Fibroblast of lung (primary cell): ENCODE measurements around the gene CARD16. TPM values are rescaled to one million over a fixed set of nuclear protein-coding genes. Genes with fewer than 3 reads are reported as not detected.

Experiments
- DNase-seq, 2 donors: peaks; one replicate each; pipeline versions ENCODE4 v3.0.0 to v3.0.0-alpha.2; 2010; ENCODE audit warnings: low read depth in 2 of 2
- H2AFZ ChIP-seq: 2 replicates; pipeline ENCODE4 v1.5.1; 2012; ENCODE audit warnings: low read length, control low read depth, inconsistent platforms
- H3K27ac ChIP-seq: 2 replicates; pipeline ENCODE4 v1.5.1; 2011; ENCODE audit warnings: low read length, control low read depth; ENCODE audit not compliant: insufficient read depth
- H3K27me3 ChIP-seq: 2 replicates; pipeline ENCODE4 v1.5.1; 2011; ENCODE audit warnings: mild to moderate bottlenecking, low read length; ENCODE audit not compliant: control insufficient read depth, insufficient read depth
- H3K36me3 ChIP-seq: 2 replicates; pipeline ENCODE4 v1.5.1; 2011; ENCODE audit warnings: low read length; ENCODE audit not compliant: control insufficient read depth, insufficient read depth
- H3K4me1 ChIP-seq: 2 replicates; pipeline ENCODE4 v1.5.1; 2011; ENCODE audit warnings: low read length; ENCODE audit not compliant: control insufficient read depth, insufficient read depth; ENCODE audit errors: extremely low read depth
- H3K4me2 ChIP-seq: 2 replicates; pipeline ENCODE4 v1.5.1; 2011; ENCODE audit warnings: low read length, control low read depth; ENCODE audit not compliant: insufficient read depth; ENCODE audit errors: extremely low read depth
- H3K4me3 ChIP-seq, 4 experiments: fragments of 200-600 bp in 1 of 4; sonication (generic) in 1 of 4; replicated peaks in 1 of 4; 2 replicates each; pipeline ENCODE4 v1.5.1; 2011 to 2016; ENCODE audit warnings: low read length in 4 of 4, low read depth in 3 of 4, mild to moderate bottlenecking in 3 of 4, control low read depth in 2 of 4, inconsistent platforms in 1 of 4, mixed read lengths in 1 of 4; ENCODE audit not compliant: insufficient read depth in 1 of 4; ENCODE audit errors: control extremely low read depth in 1 of 4
- H3K79me2 ChIP-seq: 2 replicates; pipeline ENCODE4 v1.5.1; 2012; ENCODE audit warnings: mild to moderate bottlenecking, low read length, inconsistent platforms; ENCODE audit not compliant: control insufficient read depth, insufficient read depth
- H3K9ac ChIP-seq: 2 replicates; pipeline ENCODE4 v1.5.1; 2011; ENCODE audit warnings: mild to moderate bottlenecking, low read length, control low read depth; ENCODE audit not compliant: insufficient read depth
- H3K9me3 ChIP-seq: 2 replicates; pipeline ENCODE4 v1.5.1; 2012; ENCODE audit warnings: low read depth, low read length; ENCODE audit not compliant: control insufficient read depth, insufficient read depth
- H4K20me1 ChIP-seq: 2 replicates; pipeline ENCODE4 v1.5.1; 2011; ENCODE audit warnings: low read length; ENCODE audit not compliant: control insufficient read depth, insufficient read depth; ENCODE audit errors: extremely low read depth
- EZH2 ChIP-seq: IDR thresholded peaks from 2 replicates; pipeline ENCODE4 v1.5.1; 2012; ENCODE audit warnings: low read length, control low read depth, mild to moderate bottlenecking; ENCODE audit errors: missing control alignments
- polyA plus RNA-seq, 2 donors: library from polyadenylated mRNA; depleted of rRNA in 1 of 2; stranded (reverse) in 1 of 2; unstranded in 1 of 2; fragments of >200 nt; gene quantifications; 2 replicates each; pipeline ENCODE4 v1.2.1, GENCODE V29; 2011 to 2012; ENCODE audit warnings: missing spikeins in 1 of 2
- total RNA-seq: library from RNA; depleted of rRNA; stranded (reverse); fragments of >200 nt; gene quantifications from 2 replicates; pipeline ENCODE4 v1.2.1, GENCODE V29; 2014
- TF ChIP-seq, protein P1 (sequence below), 2 donors: IDR thresholded peaks in 1 of 2; conservative IDR thresholded peaks in 1 of 2; 1 replicate in 1 of 2; 2 replicates in 1 of 2; pipeline ENCODE4 v1.5.1; 2011 to 2012; ENCODE audit warnings: low read length in 2 of 2, control low read depth in 1 of 2, inconsistent platforms in 1 of 2, low read depth in 1 of 2, mild to moderate bottlenecking in 1 of 2

CARD16 gene
- total and polyA plus RNA-seq, 2 donors (not counting 1 experiment from before 2014, with no cell fraction given), result 114 to 143 TPM

DNA sequence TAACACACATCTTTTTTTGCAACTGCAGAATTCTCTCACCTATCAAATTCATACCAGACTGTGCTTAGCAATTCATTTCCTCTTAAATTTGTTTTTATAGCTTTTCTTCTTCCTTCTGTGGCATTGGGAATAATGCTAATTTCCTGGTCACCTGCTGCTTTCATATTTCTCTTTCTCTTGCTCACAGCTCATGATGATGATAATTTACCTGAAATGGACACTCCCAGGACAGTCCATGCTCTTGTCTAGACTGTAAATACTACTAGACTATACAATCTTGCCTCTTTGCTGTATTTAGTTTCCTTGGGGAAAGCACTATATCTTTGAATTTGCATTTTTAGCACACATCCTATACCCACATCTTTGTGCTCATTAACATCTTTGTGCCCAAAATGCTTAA is 37.7 kb downstream of the CARD16 start:
- no peak overlapping the region for H3K9ac ChIP-seq

DNA sequence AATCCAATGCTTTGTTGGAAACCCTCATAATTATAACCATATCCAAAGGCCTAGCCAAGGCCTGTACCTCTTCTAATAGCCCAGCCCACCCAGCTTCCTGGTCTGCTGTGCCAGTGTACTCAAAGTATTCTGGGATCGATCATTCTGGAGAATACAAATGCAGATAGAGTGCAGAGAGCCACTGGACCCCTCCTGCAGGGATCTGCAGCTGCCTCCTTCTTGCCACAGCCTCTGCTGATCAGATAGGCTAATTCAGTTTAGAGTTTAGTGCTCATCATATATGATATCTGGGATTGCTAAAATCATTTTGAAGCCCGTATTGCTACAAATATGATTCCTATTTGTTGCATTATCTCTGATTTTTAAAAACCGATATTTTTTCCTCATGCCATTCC is 39.7 kb downstream of the CARD16 start:
- H2AFZ ChIP-seq, result no peak overlapping the region
- no peaks in the 10 kb centered on the region for H4K20me1 ChIP-seq
- H3K36me3 ChIP-seq, result no peaks in the 10 kb centered on the region
- H3K9me3 ChIP-seq, result no peaks in the 10 kb centered on the region
- H3K79me2 ChIP-seq, result no peaks in the 10 kb centered on the region
- no peak overlapping the region for H3K4me2 ChIP-seq
- no peaks in the 10 kb centered on the region for H3K27me3 ChIP-seq
- H3K9ac ChIP-seq, result no peak overlapping the region
- no peak overlapping the region for H3K4me3 ChIP-seq
- peak in 1 of 2 donors; percentile 0 for DNase-seq
- no peak overlapping the region for H3K27ac ChIP-seq
- TF ChIP-seq, protein P1, sequence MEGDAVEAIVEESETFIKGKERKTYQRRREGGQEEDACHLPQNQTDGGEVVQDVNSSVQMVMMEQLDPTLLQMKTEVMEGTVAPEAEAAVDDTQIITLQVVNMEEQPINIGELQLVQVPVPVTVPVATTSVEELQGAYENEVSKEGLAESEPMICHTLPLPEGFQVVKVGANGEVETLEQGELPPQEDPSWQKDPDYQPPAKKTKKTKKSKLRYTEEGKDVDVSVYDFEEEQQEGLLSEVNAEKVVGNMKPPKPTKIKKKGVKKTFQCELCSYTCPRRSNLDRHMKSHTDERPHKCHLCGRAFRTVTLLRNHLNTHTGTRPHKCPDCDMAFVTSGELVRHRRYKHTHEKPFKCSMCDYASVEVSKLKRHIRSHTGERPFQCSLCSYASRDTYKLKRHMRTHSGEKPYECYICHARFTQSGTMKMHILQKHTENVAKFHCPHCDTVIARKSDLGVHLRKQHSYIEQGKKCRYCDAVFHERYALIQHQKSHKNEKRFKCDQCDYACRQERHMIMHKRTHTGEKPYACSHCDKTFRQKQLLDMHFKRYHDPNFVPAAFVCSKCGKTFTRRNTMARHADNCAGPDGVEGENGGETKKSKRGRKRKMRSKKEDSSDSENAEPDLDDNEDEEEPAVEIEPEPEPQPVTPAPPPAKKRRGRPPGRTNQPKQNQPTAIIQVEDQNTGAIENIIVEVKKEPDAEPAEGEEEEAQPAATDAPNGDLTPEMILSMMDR (conservative IDR thresholded peaks at IDR 0.05 in 1 of 2, IDR thresholded peaks at IDR 0.05 in 1 of 2; ENCODE audit: low read depth in 1 of 2, low read length in 2 of 2), result no peak
- TF ChIP-seq EZH2, result no peak
- H3K4me1 ChIP-seq, result no peaks in the 10 kb centered on the region

More for the DNA sequence above, 37.7 kb downstream of the CARD16 start:
- Histone ChIP-seq H3K27me3 (no peaks in the 10 kb centered on the region), H3K4me1 (no peaks in the 10 kb centered on the region), H4K20me1 (no peaks in the 10 kb centered on the region), H3K9me3 (no peaks in the 10 kb centered on the region), H3K79me2 (no peaks in the 10 kb centered on the region), H2AFZ (no peak overlapping the region), H3K4me3 (no peak overlapping the region), H3K27ac (no peak overlapping the region), H3K4me2 (no peak overlapping the region), H3K36me3 (no peaks in the 10 kb centered on the region)
- DNase-seq, result no peak
- TF ChIP-seq, protein P1 (conservative IDR thresholded peaks at IDR 0.05 in 1 of 2, IDR thresholded peaks at IDR 0.05 in 1 of 2; ENCODE audit: low read depth in 1 of 2, low read length in 2 of 2), result no peak
- no peak for TF ChIP-seq EZH2

DNA sequence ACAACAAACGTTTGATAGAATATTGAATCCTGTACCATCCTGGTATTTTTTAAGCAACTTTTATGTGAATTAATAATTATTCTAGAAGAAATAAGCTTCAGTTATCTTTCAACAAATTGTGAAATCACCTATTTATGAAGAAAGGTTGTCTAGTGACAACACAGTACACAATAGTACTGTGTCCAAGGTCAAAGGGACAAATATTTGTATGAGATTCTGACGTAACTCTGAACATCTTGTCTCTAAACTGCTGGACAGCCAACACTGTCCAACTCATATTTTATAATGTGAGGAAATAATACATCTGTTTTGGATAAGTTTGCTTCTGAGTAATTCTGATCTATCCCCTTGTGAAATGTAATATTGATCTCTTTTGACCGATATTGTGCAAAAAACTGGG is 41.1 kb downstream of the CARD16 start:
- H3K4me2 ChIP-seq, result no peak overlapping the region
- H3K4me3 ChIP-seq, result no peak overlapping the region
- H4K20me1 ChIP-seq, result no peaks in the 10 kb centered on the region
- H3K27ac ChIP-seq, result no peak overlapping the region
- no peak overlapping the region for H3K9ac ChIP-seq
- no peaks in the 10 kb centered on the region for H3K27me3 ChIP-seq
- no peaks in the 10 kb centered on the region for H3K9me3 ChIP-seq
- no peak for TF ChIP-seq EZH2
- TF ChIP-seq, protein P1 (conservative IDR thresholded peaks at IDR 0.05 in 1 of 2, IDR thresholded peaks at IDR 0.05 in 1 of 2; ENCODE audit: low read depth in 1 of 2, low read length in 2 of 2), result no peak
- no peaks in the 10 kb centered on the region for H3K36me3 ChIP-seq
- H3K4me1 ChIP-seq, result no peaks in the 10 kb centered on the region
- H3K79me2 ChIP-seq, result no peaks in the 10 kb centered on the region
- peak in 1 of 2 donors; percentile 35 for DNase-seq
- no peak overlapping the region for H2AFZ ChIP-seq
